ENCODE measurements around the gene KRT3. TPM values are rescaled to one million over a fixed set of nuclear protein-coding genes. Genes with fewer than 3 reads are reported as not detected.

KRT3 gene
- total RNA-seq, 1 experiment from 2014 or later, result not detected

- POLR2A ChIA-PET, result no interaction called here
- H3K36me3 ChIP-seq (ENCODE audit: control insufficient read depth in 1 of 2, insufficient read depth in 2 of 2, low read length in 2 of 2), result no peaks in the 10 kb centered on the region
- no peak overlapping the region for H2AFZ ChIP-seq (ENCODE audit: low read depth, low read length, poor library complexity, severe bottlenecking)
- H3K79me2 ChIP-seq (ENCODE audit: insufficient read depth, low read length), result no peaks in the 10 kb centered on the region
- H3K9ac ChIP-seq (ENCODE audit: low read length), result no peak overlapping the region
- CTCF ChIA-PET, result no interaction called here
- no peaks in the 10 kb centered on the region for H4K20me1 ChIP-seq (ENCODE audit: insufficient read depth)
- TF ChIP-seq REST (IDR thresholded peaks at IDR 0.05; ENCODE audit: low read depth) (no peak), ZBTB33 (IDR thresholded peaks at IDR 0.05; ENCODE audit: extremely low read depth, insufficient replicate concordance, low read length) (no peak), ELF1 (IDR thresholded peaks at IDR 0.05; ENCODE audit: borderline replicate concordance, low read depth) (no peak), EZH2 (IDR thresholded peaks at IDR 0.05) (no peak), ZFX (IDR thresholded peaks at IDR 0.05) (no peak), ATF3 (IDR thresholded peaks at IDR 0.05) (no peak), RAD21 (IDR thresholded peaks at IDR 0.05; ENCODE audit: low read depth) (no peak), TCF7L2 (IDR thresholded peaks at IDR 0.05; ENCODE audit: borderline replicate concordance, extremely low read depth, insufficient read depth, insufficient read length) (no peak), MAX (IDR thresholded peaks at IDR 0.05) (no peak), CBX3 (IDR thresholded peaks at IDR 0.05; ENCODE audit: low read depth) (no peak), ZNF274 (IDR thresholded peaks at IDR 0.05; ENCODE audit: low read depth, low read length) (no peak), JUND (IDR thresholded peaks at IDR 0.05) (no peak), POLR2AphosphoS5 (IDR thresholded peaks at IDR 0.05; ENCODE audit: low read depth, low read length) (no peak), CTCF (IDR thresholded peaks at IDR 0.05 in 2 of 3, conservative IDR thresholded peaks at IDR 0.05 in 1 of 3; ENCODE audit: borderline replicate concordance in 1 of 3, insufficient read depth in 1 of 3, low read depth in 2 of 3, low read length in 2 of 3) (no peak), SIN3A (IDR thresholded peaks at IDR 0.05; ENCODE audit: low read depth) (no peak), FOSL1 (IDR thresholded peaks at IDR 0.05; ENCODE audit: low read depth) (no peak)
- H3K4me2 ChIP-seq (ENCODE audit: low read length), result no peak overlapping the region
- no peak for DNase-seq (ENCODE audit: low read depth, low spot score)
- H3K4me3 ChIP-seq (replicated peaks in 1 of 2; ENCODE audit: low read depth in 1 of 2, low read length in 2 of 2), result no peak overlapping the region
- no peaks in the 10 kb centered on the region for H3K9me2 ChIP-seq (ENCODE audit: insufficient read depth)
- RAD21 ChIA-PET (ENCODE audit: low non-redundant PET in 1 of 2, low total read pairs in 2 of 2, uncharacterized antibody in 2 of 2, unreplicated experiment in 2 of 2), result no interaction called here
- H3K4me1 ChIP-seq (ENCODE audit: control insufficient read depth in 1 of 2, insufficient read depth in 2 of 2, low read length in 2 of 2), result peaks cover 0 to 6% of the 10 kb centered on the region in 2 experiments; a peak in 2 of 4 replicates
- H3K9me3 ChIP-seq (ENCODE audit: control insufficient read depth in 1 of 2, insufficient read depth in 1 of 2, low read depth in 1 of 2, low read length in 2 of 2), result no peaks in the 10 kb centered on the region
- intact Hi-C loops (cut with micrococcal nuclease), result no loop called here
- BruUV-seq (replicated peaks), result no TSS peak
- peaks cover 10% of the 10 kb centered on the region; the same call in 1 of the 2 replicates for H3K27me3 ChIP-seq (ENCODE audit: insufficient read depth, low read length)
- no peak overlapping the region for H3K27ac ChIP-seq (ENCODE audit: low read depth, low read length)
- no peak for ATAC-seq
Measured at GRCh38 chr12:52806169-52806811, 10.4 kb upstream of the KRT3 start.

All from HCT116 (cell line).